Activated naive CD4-positive, alpha-beta T cell treated with anti-CD3 and anti-CD28 coated beads for 36 hours (primary cell): ENCODE measurements around the gene RHOB. TPM values are rescaled to one million over a fixed set of nuclear protein-coding genes. Genes with fewer than 3 reads are reported as not detected.

ENCODE experiments used
- CTCF ChIA-PET: fragments of 350-600 bp; sonication (Branson Sonifier 250); formaldehyde crosslinking; loops from one replicate; lab custom pipeline; 2021; ENCODE audit warnings: antibody characterized with exemption; lab: Charles Lee
- DNase-seq: peaks from one replicate; pipeline ENCODE4 v3.0.0-alpha.2; 2020
- H3K27ac Mint-ChIP-seq: one replicate; pipeline ENCODE4 v1.8.0; 2021; ENCODE audit warnings: mild to moderate bottlenecking, mixed read lengths
- H3K27me3 Mint-ChIP-seq: one replicate; pipeline ENCODE4 v1.8.0; 2021; ENCODE audit warnings: low read depth, mixed read lengths
- H3K36me3 Mint-ChIP-seq: one replicate; pipeline ENCODE4 v1.8.0; 2021; ENCODE audit warnings: low read depth, mixed read lengths
- H3K4me1 Mint-ChIP-seq: one replicate; pipeline ENCODE4 v1.8.0; 2021; ENCODE audit warnings: low read depth, mixed read lengths
- H3K4me3 Mint-ChIP-seq: one replicate; pipeline ENCODE4 v1.8.0; 2021; ENCODE audit warnings: mild to moderate bottlenecking, moderate library complexity, mixed read lengths
- H3K9me3 Mint-ChIP-seq: one replicate; pipeline ENCODE4 v1.8.0; 2021; ENCODE audit warnings: mixed read lengths
- intact Hi-C: fragments of 100-400 bp; cut with micrococcal nuclease; formaldehyde crosslinking; loops from one replicate; pipeline ENCODE4 v1.15.1; 2023
- total RNA-seq, 2 experiments: library from RNA; stranded (reverse); gene quantifications; one replicate each; pipeline ENCODE4 v1.2.3, GENCODE V29; 2021

RHOB gene
- total RNA-seq, 2 experiments from 2014 or later = 1.8 to 2.0 TPM

DNA sequence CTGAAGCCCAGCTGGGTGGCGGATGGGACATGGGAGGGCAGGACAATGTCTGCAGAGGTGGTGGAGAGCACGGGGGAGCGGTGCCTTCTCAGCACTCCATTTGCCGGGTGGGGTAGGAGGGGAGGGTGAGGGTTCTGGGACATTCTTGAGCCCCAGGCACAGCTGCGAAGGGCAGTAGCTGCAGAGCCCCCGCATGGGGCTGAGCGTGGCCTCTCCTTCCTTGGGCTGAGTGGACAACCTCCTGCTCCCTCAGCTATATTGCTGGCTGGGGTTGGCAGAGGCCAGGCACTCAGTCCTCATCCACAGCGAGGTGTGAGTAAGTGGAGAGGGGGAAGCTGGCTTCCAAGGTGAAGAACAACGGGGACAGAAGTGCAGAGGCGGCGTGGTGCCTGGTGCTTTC is 50.1 kb downstream of the RHOB start:
- H3K36me3 Mint-ChIP-seq = no peaks in the 10 kb centered on the region
- peaks cover 4% of the 10 kb centered on the region for H3K4me1 Mint-ChIP-seq
- CTCF ChIA-PET = no interaction called here
- H3K27ac Mint-ChIP-seq = no peak overlapping the region
- H3K27me3 Mint-ChIP-seq = peaks cover 2% of the 10 kb centered on the region
- intact Hi-C loops = no loop called here
- no peak overlapping the region for H3K4me3 Mint-ChIP-seq
- H3K9me3 Mint-ChIP-seq = no peaks in the 10 kb centered on the region
- DNase-seq = no peak

Other genes with a start within 250 kb of the RHOB start
- gene SDC1, start 221.9 kb upstream of the RHOB start, total RNA-seq = under 1 TPM; 0.67 TPM
- gene PUM2, start 96.2 kb upstream of the RHOB start, total RNA-seq = 10 to 100 TPM; 88.4 to 96.8 TPM
- gene HS1BP3, start 204.0 kb downstream of the RHOB start, total RNA-seq = 1 to 10 TPM; 6.0 to 6.1 TPM
- not detected for gene GDF7, start 220.1 kb downstream of the RHOB start, total RNA-seq